Measurements from ENCODE around the gene SPEF1. TPM values are rescaled to one million over a fixed set of nuclear protein-coding genes. Genes with fewer than 3 reads are reported as not detected.

Gene SPEF1
- total RNA-seq, 2 donors from 2014 or later, result 0.48 to 0.49 TPM

DNA sequence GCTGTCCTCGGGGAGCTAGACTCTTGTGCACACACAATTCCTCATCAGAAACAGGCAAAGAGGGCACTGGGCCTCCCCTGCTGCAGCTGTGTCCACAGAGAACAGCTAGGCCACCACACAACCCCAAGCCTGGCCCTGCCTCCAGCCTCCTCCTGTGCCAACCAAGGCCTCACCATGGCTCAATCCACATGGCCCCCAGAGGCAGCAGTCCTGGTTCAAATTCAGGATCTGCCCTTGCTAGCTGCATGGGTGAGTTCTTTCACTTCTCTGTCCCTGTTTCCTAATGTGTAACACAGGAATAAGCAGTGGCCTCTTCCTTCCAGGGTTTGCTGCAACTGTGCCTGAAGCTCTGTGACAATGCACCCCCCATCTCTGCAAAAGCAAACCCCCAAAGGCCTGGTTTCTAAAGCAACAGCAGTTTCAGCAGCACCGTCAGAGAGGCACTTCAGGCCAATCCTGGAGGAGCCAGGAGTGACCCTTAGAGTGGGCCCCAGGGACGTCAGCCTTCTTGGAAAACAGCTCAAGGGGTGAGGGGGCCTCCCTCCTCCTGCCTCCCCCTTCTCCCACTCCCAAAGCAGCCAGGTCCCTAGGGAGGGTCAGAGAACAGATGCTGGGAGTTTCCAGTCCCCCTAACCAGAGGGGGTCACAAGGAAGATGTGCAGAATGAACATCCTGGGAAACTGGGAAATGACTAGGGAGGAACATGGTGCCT lies 15.9 kb downstream of the SPEF1 start:
- DNase-seq (no peak), ATAC-seq (replicated peaks in 1 of 2) (no peak)
- Mint-ChIP-seq H3K36me3 (ENCODE audit: insufficient read depth in 2 of 2) (peaks cover 0 to 1% of the 10 kb centered on the region in 2 donors), H3K9me3 (no peaks in the 10 kb centered on the region), H3K27ac (no peak overlapping the region), H3K4me3 (peak overlapping the region in 1 of 2 donors; percentile 94), H3K4me1 (ENCODE audit: low read depth) (peaks cover 41% of the 10 kb centered on the region), H3K27me3 (ENCODE audit: low read depth) (no peaks in the 10 kb centered on the region)

- no peaks in the 10 kb centered on the region for H3K9me3 Mint-ChIP-seq
- peaks cover 0 to 1% of the 10 kb centered on the region in 2 donors for H3K36me3 Mint-ChIP-seq (ENCODE audit: insufficient read depth in 2 of 2)
- H3K27me3 Mint-ChIP-seq (ENCODE audit: low read depth), result no peaks in the 10 kb centered on the region
- ATAC-seq (replicated peaks in 1 of 2) (no peak), DNase-seq (no peak)
- no peak overlapping the region for H3K27ac Mint-ChIP-seq
- no peak overlapping the region for H3K4me3 Mint-ChIP-seq
- H3K4me1 Mint-ChIP-seq (ENCODE audit: low read depth), result peaks cover 45% of the 10 kb centered on the region
These were observed 16.6 kb downstream of the SPEF1 start for GRCh38 chr20:3764659-3765058.

DNA sequence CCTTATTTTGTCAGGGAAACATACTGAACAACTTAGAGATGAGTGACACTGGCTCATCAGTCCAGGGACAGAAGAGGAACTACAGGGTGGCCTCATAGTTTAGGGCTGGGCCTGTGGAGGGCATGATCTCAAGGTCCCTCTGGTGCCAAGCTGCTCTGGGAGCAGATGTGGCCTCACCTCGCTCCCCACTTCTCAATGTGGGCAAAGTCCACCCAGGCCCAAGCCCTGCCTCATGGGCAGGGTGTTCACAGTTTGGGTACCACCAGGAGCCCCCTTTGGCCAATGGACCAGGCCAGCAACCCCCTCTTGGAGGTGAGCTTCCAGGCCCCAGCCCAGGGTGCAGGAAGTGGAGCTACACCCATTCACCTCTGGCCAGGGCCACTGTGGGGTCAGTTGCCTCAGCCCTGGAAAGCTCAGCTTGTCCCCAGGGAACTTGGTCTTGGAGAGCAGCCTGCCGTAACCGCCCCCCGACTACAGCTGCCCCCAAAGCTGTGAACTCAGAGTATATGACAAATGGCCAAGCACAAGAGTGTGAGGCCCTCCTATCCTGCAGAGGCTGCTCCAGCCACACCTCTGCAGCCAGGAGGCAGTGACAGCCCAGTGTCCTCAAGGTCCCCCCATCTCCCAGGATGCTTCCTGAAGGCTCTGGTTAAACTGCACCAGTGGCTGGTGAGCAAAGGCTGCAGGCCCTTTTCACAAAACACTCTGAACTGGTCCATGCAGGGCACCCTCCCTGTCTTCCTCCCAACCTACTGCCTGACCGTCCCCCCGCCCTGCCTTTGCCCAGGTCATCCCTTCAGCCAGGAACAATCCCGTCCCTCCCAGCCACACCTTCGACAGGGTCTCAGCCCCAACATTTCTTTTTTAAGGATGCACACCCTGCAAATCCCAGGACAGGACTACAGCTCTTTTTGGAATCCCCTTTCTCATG lies 17.3 kb downstream of the SPEF1 start:
- Mint-ChIP-seq H3K4me1 (ENCODE audit: low read depth) (peaks cover 38% of the 10 kb centered on the region), H3K36me3 (ENCODE audit: insufficient read depth in 2 of 2) (peaks cover 0 to 1% of the 10 kb centered on the region in 2 donors), H3K4me3 (no peak overlapping the region), H3K27me3 (ENCODE audit: low read depth) (no peaks in the 10 kb centered on the region), H3K27ac (no peak overlapping the region), H3K9me3 (no peaks in the 10 kb centered on the region)
- DNase-seq, result no peak
- no peak for ATAC-seq (replicated peaks in 1 of 2)

DNA sequence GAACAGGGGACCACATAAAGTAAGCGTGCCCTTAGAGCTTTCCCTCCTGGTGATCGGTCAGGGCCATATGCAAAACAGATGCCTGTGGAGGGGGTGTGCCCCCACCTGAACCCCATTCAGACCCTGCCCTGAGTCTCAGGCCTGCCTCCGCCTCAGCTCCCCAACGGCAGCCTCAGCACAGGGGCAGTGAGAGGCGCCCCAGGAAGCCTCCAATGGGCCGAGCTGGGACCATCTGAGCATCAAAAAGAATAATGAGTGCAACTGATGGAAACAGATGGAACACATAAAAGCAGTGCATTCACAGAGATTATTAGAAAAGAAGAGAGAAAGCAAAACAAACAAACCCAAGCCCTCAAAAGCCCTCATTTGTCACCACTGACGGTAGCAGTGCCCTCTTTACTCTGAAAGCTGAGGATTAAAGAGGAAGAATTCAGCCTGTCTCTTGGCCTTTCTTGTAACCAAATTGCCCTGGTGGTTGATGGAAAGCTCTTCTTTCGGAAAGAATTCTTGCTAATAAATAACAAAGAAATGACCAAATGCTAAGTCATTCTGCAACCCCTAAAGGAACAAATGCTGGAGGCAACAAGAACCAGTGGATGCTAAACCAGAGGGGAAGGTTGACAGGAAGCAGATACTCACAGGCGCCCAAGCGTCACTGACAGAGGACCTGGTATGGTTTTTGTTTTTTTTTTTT lies 20.4 kb downstream of the SPEF1 start:
- H3K4me3 Mint-ChIP-seq, result no peak overlapping the region
- no peaks in the 10 kb centered on the region for H3K27me3 Mint-ChIP-seq (ENCODE audit: low read depth)
- no peaks in the 10 kb centered on the region for H3K9me3 Mint-ChIP-seq
- H3K27ac Mint-ChIP-seq, result no peak overlapping the region
- H3K36me3 Mint-ChIP-seq (ENCODE audit: insufficient read depth in 2 of 2), result peaks cover 0 to 6% of the 10 kb centered on the region in 2 donors
- peaks cover 18% of the 10 kb centered on the region for H3K4me1 Mint-ChIP-seq (ENCODE audit: low read depth)
- DNase-seq (no peak), ATAC-seq (replicated peaks in 1 of 2) (no peak)

DNA sequence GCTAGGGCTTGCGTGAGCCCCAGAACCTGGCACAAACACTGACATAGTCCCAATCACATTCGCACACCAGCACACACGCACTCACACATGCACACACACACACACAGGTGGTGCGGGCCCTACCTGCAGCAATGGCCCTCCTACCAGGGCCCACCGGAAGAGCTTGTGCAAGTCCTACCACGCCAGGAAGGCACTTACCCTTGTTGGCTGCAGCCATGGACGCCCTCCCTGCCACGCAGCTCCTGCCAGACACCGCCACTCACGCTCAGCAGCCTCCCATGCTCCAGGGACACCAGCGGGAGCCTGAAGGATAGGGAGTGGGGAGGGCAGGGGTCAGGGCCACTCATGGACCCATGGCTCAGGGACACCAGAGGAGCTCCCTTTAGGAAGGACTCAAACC lies 21.4 kb downstream of the SPEF1 start:
- DNase-seq, result no peak
- H3K9me3 Mint-ChIP-seq, result no peaks in the 10 kb centered on the region
- peaks cover 12% of the 10 kb centered on the region for H3K4me1 Mint-ChIP-seq (ENCODE audit: low read depth)
- H3K27me3 Mint-ChIP-seq (ENCODE audit: low read depth), result no peaks in the 10 kb centered on the region
- no peak overlapping the region for H3K4me3 Mint-ChIP-seq
- H3K36me3 Mint-ChIP-seq (ENCODE audit: insufficient read depth in 2 of 2), result peaks cover 0 to 6% of the 10 kb centered on the region in 2 donors
- ATAC-seq (replicated peaks in 1 of 2), result no peak
- H3K27ac Mint-ChIP-seq, result no peak overlapping the region

DNA sequence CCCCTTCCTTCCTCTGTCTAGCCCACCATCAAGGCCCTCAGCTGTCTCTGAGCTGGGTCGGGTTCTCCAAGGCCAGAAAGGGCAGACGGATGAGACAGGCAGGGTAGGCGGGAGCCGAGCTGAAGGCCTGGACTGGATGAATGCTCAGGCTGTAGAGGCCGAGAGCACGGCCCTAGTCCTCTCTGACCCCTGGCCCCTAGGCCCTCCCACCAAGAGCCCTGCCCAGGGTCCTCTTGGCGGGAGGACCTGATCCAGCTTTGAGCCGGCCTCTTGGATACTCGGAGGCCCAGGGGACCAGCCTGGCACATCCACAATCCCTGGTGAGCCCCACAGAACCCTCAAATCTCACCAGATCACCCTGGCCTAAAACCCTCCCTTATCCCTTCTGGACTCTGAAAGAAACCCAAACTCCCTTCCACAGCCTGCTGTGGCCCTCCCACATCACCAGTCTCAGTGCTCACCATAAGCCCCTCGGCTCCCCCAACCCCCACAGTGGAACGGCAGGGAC lies 21.9 kb downstream of the SPEF1 start:
- H3K27ac Mint-ChIP-seq, result no peak overlapping the region

GRCh38 chr20:3758566-3758965 lies 22.7 kb downstream of the SPEF1 start:
- no peak overlapping the region for H3K27ac Mint-ChIP-seq
- no peaks in the 10 kb centered on the region for H3K27me3 Mint-ChIP-seq (ENCODE audit: low read depth)
- H3K4me1 Mint-ChIP-seq (ENCODE audit: low read depth), result peaks cover 12% of the 10 kb centered on the region
- no peak overlapping the region for H3K4me3 Mint-ChIP-seq
- no peaks in the 10 kb centered on the region for H3K9me3 Mint-ChIP-seq
- DNase-seq, result no peak
- ATAC-seq (replicated peaks in 1 of 2), result no peak
- H3K36me3 Mint-ChIP-seq (ENCODE audit: insufficient read depth in 2 of 2), result peaks cover 0 to 6% of the 10 kb centered on the region in 2 donors

More for the DNA sequence above, 21.9 kb downstream of the SPEF1 start:
- no peaks in the 10 kb centered on the region for H3K27me3 Mint-ChIP-seq (ENCODE audit: low read depth)
- peaks cover 12% of the 10 kb centered on the region for H3K4me1 Mint-ChIP-seq (ENCODE audit: low read depth)
- DNase-seq, result no peak
- ATAC-seq (replicated peaks in 1 of 2), result no peak
- no peaks in the 10 kb centered on the region for H3K9me3 Mint-ChIP-seq
- peaks cover 0 to 6% of the 10 kb centered on the region in 2 donors for H3K36me3 Mint-ChIP-seq (ENCODE audit: insufficient read depth in 2 of 2)
- no peak overlapping the region for H3K4me3 Mint-ChIP-seq

GRCh38 chr20:3757268-3757667 lies 24.0 kb downstream of the SPEF1 start:
- Mint-ChIP-seq H3K36me3 (ENCODE audit: insufficient read depth in 2 of 2) (peaks cover 0 to 6% of the 10 kb centered on the region in 2 donors), H3K27ac (no peak overlapping the region), H3K4me1 (ENCODE audit: low read depth) (peaks cover 22% of the 10 kb centered on the region), H3K27me3 (ENCODE audit: low read depth) (no peaks in the 10 kb centered on the region), H3K4me3 (no peak overlapping the region), H3K9me3 (no peaks in the 10 kb centered on the region)
- ATAC-seq (replicated peaks in 1 of 2), result no peak
- DNase-seq, result no peak

GRCh38 chr20:3755814-3756480 lies 25.3 kb downstream of the SPEF1 start:
- H3K36me3 Mint-ChIP-seq (ENCODE audit: insufficient read depth in 2 of 2), result peaks cover 0 to 6% of the 10 kb centered on the region in 2 donors
- H3K4me1 Mint-ChIP-seq (ENCODE audit: low read depth), result peaks cover 26% of the 10 kb centered on the region
- peak overlapping the region; percentile 57 for H3K27ac Mint-ChIP-seq
- H3K9me3 Mint-ChIP-seq, result no peaks in the 10 kb centered on the region
- H3K4me3 Mint-ChIP-seq, result no peak overlapping the region
- no peaks in the 10 kb centered on the region for H3K27me3 Mint-ChIP-seq (ENCODE audit: low read depth)
- ATAC-seq (replicated peaks in 1 of 2), result no peak
- DNase-seq, result no peak

DNA sequence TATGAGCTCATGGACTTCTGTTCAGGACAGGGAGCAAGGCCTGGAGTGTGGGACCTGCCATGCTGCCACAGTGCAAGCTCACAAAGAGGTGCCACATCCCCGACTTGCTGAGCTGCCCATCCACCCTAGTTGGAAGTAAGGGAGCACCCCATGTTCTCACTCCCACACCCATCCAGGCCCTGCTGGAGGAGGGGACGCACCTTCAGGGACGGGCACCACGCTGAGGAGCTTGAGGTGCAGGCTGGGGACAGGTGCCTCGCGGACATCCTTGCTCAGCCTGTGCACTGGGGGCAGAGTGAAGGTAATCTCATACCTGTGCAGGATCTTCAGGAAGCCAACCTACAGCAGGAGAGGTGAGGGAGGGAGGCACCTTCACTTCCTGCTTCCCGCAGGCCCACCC lies 26.0 kb downstream of the SPEF1 start:
- Mint-ChIP-seq H3K27ac (no peak overlapping the region), H3K4me1 (ENCODE audit: low read depth) (peaks cover 20% of the 10 kb centered on the region), H3K36me3 (ENCODE audit: insufficient read depth in 2 of 2) (peaks cover 0 to 6% of the 10 kb centered on the region in 2 donors), H3K4me3 (no peak overlapping the region), H3K9me3 (no peaks in the 10 kb centered on the region), H3K27me3 (ENCODE audit: low read depth) (no peaks in the 10 kb centered on the region)
- ATAC-seq (replicated peaks in 1 of 2) (no peak), DNase-seq (no peak)

GRCh38 chr20:3754276-3754630 lies 27.0 kb downstream of the SPEF1 start:
- Mint-ChIP-seq H3K4me3 (no peak overlapping the region), H3K9me3 (no peaks in the 10 kb centered on the region), H3K27me3 (ENCODE audit: low read depth) (no peaks in the 10 kb centered on the region), H3K27ac (no peak overlapping the region), H3K4me1 (ENCODE audit: low read depth) (peaks cover 13% of the 10 kb centered on the region), H3K36me3 (ENCODE audit: insufficient read depth in 2 of 2) (peaks cover 0 to 6% of the 10 kb centered on the region in 2 donors)
- no peak for ATAC-seq (replicated peaks in 1 of 2)
- no peak for DNase-seq

GRCh38 chr20:3753501-3754275 lies 27.6 kb downstream of the SPEF1 start:
- no peaks in the 10 kb centered on the region for H3K27me3 Mint-ChIP-seq (ENCODE audit: low read depth)
- ATAC-seq (replicated peaks in 1 of 2) (no peak), DNase-seq (no peak)
- no peaks in the 10 kb centered on the region for H3K9me3 Mint-ChIP-seq
- peaks cover 0 to 6% of the 10 kb centered on the region in 2 donors for H3K36me3 Mint-ChIP-seq (ENCODE audit: insufficient read depth in 2 of 2)
- no peak overlapping the region for H3K27ac Mint-ChIP-seq
- no peak overlapping the region for H3K4me3 Mint-ChIP-seq
- peaks cover 13% of the 10 kb centered on the region for H3K4me1 Mint-ChIP-seq (ENCODE audit: low read depth)
